GM12872 (cell line): ENCODE measurements around the gene HDAC4.

Experiments
- TF ChIP-seq, protein P1 (sequence below): IDR thresholded peaks from 3 replicates; pipeline ENCODE4 v1.5.1; 2011; ENCODE audit warnings: low read depth, mild to moderate bottlenecking, low read length, moderate library complexity; ENCODE audit not compliant: insufficient read depth

HDAC4 gene

DNA sequence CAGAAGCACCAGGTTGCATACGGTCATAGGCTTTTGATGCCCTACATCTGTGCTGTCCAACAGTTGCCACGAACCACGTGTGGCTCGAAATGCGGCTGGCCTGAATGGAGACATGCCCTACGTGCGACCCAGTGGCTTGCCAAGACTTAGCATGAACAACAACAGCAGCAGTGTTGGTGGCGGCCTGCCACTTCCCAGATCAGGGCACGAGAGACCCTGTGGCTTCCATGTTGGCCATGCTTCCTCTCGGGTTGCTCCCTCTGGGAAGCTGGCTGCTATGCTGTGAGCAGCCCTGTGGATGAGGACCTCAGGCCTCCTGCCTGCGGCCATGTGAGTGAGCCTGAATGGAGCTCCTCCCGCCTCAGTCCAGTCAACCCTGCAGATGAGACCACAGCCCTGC is 212.3 kb downstream of the HDAC4 start:
- TF ChIP-seq, protein P1, sequence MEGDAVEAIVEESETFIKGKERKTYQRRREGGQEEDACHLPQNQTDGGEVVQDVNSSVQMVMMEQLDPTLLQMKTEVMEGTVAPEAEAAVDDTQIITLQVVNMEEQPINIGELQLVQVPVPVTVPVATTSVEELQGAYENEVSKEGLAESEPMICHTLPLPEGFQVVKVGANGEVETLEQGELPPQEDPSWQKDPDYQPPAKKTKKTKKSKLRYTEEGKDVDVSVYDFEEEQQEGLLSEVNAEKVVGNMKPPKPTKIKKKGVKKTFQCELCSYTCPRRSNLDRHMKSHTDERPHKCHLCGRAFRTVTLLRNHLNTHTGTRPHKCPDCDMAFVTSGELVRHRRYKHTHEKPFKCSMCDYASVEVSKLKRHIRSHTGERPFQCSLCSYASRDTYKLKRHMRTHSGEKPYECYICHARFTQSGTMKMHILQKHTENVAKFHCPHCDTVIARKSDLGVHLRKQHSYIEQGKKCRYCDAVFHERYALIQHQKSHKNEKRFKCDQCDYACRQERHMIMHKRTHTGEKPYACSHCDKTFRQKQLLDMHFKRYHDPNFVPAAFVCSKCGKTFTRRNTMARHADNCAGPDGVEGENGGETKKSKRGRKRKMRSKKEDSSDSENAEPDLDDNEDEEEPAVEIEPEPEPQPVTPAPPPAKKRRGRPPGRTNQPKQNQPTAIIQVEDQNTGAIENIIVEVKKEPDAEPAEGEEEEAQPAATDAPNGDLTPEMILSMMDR: no peak

DNA sequence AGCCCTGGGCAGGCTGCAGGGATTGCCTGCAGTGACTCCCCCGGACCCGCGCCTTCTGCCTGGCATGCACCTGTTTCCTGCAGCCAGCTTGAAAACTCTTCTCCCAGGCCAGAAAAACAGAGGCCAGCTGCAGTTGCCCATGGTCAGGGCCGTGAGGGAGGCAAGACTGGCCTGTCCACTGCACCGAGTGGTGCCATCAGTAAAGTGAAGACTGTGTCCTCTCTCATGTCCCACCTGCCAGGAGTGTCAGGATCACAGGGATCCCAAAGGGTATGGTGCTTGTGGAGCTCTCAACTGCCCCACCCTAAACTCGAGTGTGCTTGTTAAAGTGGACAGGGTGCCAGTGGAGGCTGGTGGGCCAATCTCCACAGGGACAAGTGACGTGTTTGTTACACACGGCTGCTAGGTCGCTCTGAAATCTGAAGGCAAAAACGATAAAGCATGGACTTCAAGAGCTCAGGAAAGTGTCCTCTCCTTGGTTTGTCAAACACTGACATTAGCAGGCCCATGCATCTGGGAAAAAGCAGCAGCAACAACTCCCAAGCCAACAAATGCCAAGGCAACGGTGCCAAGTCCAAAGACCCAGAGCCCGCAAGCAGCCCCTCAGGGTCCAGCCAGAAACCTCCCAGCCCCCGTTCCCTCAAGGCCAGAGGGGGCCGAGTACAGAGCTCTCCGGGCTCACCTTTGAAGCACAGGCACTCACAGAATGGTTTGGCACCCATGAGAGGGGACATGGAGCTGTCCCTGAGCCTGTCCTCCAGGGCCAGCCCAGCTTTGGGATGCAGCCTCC is 213.2 kb downstream of the HDAC4 start:
- TF ChIP-seq, protein P1: no peak

DNA sequence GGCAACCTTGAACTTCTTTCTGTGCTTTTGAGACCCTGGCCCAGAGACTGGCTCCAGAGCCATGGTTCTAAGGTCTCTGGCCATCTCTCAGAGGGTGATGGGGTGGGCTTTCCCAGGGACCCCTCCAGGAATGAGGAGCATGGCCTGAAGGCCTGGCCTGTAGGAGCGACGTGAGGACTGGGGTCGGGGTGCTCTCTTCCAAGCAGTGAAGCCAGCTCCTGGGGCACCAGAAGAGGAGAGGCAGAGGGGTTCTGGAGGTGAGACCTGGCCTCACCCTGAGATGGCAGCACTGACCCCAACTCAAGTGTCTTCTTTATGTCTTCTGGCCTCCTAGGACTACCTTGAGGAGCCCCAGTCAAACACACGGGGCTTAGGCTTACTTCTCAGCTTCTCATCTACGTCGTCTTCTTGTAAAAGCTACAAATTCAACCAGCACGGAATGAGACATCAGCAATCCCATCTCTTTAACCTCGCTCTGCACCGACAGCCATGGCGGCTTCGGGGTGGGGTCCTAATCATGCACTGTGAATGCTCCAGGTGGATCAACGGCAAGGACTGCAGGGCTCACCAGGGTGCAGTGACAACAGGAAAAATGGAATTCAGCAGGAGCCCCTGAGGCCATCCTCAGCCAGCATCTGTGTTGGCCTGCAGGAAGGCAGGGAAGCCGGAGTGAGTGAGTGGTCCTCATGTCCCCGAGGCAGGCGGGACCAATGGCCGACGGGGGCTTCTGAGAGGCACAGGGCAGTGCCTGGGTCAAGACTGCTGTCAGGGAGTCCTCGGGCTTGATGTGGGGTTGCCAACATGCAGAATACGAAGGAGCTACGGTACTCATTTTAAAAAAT is 214.1 kb downstream of the HDAC4 start:
- TF ChIP-seq, protein P1: no peak

DNA sequence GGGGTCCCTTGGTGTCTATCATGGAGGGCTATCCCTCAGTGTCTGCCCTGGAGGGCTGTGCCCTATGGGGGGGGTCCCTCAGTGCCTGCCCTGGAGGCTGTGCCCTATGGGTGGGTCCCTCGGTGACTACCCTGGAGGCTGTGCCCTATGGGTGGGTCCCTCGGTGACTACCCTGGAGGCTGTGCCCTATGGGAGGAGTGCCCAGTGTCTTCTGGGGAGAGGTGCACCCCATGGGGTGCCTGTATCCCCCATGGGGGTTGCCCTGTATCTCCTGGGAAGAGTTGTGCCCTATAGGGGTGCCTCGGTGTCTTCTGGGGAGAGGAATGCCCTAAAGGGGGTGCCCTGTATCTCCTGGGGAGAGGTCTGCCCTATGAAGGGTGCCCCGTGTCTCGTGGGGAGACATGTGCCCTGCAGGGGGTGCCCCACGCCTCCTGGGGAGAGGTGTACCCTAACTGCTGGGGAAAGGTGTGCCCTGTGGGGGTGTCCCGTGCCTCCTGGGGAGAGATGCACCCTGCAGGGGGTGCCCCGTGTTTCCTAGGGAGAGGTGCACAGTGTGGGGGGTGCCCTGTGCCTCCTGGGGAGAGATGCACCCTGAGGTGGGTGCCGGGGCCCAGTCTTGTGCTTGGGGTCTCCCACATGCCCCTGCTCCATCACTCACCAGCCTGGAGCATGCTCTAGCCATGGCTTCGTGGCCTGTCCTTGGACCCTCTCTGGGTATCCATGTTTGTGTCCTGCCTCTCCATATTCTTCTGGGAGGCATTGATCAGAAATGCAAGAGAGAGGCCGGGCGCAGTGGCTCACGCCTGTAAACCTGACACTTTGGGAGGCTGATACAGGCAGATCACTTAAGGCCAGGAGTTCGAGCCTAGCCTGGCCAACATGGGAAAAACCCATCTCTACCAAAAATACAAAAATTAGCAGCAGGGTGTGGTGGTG is 215.6 kb downstream of the HDAC4 start:
- TF ChIP-seq, protein P1: no peak

DNA sequence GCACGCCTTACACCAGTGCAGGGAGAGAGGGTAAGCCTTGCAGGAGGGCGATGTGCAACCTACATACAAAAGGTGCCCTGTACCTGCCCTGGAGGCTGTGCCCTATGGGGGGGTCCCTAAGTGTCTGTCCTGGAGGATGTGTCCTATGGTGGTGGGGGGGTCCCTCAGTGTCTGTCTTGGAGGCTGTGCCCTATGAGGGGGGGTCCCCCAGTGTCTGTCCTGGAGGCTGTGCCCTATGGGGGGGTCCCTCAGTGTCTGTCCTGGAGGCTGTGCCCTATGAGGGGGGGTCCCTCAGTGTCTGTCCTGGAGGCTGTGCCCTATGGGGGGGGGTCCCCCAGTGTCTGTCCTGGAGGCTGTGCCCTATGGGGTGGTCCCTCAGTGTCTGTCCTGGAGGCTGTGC is 216.6 kb downstream of the HDAC4 start:
- TF ChIP-seq, protein P1: no peak

DNA sequence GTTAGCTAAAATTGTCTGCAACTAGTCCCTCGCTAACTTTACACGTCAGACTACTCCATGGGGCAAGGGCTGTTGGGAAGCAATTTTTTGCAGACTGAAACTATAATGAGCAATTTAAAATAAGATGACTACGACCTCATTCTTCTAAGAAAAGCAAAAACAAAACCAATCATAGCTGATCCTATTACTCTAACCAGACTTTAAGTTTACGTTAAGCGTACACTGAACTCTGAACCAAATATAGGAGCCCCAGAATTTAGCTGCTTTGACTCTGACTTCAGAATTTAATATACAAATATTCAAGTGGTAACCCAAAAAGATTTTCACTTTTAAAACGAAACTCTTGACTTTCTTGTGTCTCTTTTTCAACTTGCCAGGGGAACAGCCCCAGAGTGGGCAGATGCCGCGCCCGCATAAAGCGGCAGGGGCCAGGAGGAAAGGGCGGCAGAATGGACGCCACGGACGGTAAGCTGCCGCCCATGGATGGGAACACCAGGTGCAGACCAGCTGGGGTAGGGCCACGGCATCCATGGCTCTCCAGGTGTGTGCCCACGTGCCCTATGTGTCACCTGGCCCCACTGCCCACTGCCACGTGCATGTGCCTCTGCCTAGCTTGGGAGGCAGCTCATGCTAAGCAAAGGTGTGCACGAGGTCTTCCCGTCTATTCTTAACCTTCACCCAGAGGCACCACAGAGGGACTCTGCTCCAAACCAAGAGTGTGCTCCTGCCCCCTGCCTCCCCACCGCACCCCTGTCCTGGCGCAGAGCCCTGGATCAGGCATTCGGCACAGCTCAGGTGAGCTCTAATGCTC is 217.6 kb downstream of the HDAC4 start:
- TF ChIP-seq, protein P1: no peak
